GM18520 (cell line): ENCODE data around the gene MYL2.

Experiments used
- ATAC-seq: cut with Tn5 transposase; IDR thresholded peaks from one replicate; pipeline ENCODE4 v1.9.1; 2021; ENCODE audit not compliant: unreplicated experiment

Gene MYL2

DNA sequence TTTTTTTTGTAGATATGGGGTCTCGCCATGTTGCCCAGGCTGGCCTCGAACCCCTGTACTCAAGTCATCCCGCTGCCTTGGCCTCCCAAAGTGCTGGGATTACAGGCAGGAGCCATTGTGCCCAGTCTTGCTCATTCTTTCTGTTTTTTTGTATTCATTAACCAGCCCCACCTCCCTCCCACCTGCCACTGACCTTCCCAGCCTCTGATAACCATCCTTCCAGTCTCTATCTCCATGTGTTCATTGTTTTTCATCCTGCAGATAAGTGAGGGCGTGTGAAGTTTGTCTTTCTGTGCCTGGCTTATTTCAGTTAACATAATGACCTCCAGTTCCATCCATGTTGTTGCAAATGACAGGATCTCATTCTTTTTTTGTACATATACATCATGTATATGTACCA is 19.0 kb downstream of the MYL2 start:
- ATAC-seq: no peak

DNA sequence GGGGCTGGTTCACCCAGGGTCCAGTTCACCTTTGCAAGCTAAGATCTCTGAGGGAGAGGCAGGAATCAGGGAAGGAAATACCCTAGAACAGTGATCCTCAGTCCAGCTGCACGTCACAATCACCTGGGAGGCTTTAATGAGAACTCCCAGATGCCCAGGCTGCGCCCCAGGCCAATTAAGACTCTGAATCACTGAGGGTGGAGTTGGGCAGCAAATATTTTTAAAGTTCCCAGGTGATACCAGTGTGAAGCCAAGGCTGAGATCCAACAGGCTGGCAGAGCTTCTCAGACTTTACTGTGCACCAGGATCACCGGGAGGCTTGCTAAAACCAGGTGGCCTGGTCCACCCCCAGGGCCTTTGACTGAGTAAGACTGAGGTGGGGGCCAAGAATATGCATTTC is 23.8 kb downstream of the MYL2 start:
- no peak for ATAC-seq

DNA sequence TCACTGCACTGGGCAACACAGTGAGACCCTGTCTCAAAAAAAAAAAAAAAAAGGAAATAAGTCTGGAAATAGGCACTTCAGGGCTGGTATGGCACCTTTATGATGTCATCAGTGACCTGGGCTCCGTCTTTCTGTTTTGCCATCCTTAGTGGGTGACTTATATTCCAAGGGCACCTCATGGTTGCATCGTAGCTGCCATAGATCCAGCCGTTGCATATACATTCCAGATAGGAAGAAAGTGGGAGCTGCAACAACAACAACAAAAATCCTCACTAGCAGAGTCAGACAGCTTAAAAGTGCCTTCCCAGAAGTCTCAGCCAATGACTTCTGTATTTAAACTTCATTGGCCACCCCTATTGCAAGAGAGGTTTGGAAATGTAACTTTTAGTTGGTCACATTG is 26.4 kb downstream of the MYL2 start:
- ATAC-seq: no peak

DNA sequence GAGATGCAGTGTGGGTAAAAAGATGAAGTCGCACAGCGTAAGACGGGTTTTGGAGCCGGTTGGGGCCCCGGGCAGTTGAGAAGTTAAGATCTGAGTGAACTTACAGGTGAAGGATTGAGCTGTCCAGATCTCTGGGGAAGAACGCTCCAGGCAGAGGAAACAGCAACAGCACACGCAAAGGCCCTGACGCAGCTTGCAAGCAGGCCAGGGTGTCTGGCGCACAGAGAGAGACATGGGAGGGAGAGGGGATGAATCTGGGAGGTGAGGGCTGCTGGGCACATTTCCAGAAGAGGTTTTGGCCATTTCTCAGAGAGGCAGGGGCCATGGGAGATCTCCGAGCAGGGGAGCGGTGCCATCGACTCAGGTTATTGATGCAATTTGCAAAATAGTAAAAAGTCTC is 31.0 kb downstream of the MYL2 start:
- ATAC-seq: no peak

DNA sequence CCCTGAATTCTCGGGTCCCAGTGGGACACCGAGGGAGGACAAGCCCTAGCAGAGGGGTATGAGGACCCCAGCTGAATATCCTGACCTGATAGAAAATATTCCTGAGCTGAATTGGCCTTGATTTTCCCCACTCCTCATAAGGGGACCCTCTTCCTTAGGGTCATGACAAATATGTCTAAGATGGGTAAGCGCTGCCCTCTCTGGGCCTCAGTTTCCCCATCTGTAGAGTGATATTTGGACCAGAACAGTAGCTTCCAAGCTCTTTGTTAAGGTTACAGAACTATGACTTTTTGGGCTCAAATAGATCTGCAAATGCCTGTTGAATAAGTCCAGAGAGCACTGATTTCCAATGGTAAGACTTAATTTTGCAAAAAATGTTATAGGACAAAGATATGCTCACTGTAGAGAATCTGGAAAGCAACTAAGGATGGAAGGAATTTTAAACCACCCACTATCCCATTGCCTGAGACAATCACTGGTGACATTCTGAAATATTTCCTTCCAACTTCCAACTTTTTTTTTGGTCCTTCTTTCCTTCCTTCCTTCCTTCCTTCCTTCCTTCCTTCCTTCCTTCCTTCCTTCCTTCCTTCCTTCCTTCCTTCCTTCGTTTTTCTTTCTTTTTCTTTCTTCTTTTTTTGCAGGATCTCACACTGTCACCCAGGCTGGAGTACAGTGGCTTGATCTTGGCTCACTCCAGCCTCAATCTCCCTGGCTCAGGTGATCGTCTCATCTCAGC is 32.0 kb downstream of the MYL2 start:
- no peak for ATAC-seq

DNA sequence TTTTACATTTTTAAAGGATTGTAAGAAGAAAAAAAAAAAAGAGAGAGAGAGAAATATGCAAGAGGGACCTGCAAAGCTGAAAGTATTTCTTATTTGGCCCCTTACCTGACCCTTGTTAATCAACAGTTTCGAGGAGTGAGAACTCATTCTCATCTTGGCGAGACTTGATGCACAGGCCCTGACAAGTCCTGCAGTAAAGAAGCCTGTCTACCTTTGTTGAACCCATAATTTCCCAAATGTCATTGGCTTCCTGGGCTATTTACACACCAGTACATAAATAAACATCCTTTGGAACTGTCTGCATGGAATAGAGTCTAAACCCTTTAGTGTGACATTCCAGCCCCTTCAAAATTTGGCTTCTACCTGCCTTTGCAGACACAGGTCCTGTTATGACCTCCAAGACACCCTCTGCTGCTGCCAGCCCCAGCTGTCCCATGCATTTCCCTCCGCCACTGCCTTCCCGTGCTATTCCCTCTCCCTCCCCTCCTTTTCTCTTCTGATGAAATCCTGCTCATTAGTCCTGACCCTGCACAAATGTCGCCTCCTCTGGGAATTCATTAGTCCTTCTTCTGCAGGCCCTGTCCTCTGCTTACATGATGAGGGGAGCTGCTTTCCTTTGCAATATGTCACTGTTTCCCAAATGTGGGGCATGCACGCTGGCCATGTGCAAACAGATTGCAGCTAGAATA is 35.1 kb downstream of the MYL2 start:
- no peak for ATAC-seq

DNA sequence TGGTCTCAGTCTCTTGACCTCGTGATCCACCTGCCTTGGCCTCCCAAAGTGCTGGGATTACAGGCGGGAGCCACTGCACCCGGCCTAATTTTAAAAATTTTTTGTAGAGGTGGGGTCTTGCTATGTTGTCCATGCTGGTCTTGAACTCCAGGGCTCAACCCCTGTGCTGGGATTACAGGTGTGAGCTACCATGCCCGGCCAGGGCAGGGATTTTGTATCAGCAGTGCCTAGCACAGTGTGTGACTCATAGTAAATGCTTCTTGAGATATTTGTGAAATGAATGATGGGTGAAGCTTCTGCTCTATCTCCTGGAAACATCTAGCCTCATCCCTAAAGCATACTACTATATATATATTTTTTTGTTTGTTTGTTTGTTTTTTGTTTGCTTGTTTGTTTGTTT is 37.1 kb downstream of the MYL2 start:
- ATAC-seq: no peak

DNA sequence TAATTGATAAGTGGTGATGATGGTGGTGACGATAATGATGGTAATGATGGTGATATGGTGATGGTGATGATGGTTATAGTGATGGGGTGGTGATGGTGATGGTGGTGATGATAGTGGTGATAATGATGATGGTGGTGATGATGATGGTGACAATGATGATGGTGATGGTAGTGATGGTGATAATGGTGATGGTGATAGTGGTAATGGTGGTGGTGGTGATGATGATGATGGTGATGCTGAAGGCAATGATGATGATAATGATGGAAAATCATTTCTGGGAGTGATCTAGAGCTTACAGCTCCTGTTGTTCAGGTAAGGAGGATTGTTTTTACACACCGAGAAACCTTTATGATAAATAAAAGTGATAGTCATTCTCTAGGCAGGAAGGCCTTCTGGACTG is 39.7 kb downstream of the MYL2 start:
- no peak for ATAC-seq

DNA sequence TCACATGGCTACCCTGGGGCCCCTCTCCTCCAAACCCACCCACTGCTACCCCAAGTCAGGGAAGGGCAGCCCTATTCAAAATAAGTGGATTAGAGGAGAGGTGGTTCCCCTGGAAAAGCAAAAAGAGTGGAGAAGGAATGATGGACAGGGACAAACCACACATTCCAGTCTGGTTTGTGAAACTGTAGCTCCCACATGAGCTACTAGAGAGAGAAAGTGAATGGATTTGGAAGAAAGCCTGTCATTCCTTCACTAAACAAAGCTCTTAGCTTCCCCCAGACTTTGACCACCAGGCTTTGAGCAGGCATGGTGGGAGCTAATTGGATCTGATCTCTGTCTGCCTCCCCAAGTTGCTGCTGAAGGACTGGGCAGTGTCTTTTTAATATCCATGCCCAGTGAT is 45.6 kb downstream of the MYL2 start:
- no peak for ATAC-seq

DNA sequence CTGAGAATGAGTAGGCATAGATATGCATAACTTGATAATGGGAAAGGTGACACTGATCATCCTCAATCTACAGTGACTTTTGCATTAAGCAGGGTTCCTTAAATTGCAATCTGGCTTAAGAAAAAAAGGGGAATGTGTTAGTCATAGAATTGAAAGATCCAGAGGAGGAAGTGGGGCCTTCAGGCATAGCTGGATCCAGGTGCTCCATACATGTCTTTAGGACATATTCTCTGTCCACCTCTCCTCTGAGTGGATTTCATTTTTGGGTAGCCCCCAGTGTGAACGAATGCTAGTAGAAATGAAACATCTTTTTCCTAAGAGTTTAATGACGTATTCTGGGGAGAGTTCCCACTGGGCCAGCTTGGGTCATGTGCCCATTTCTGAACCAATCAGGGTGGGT is 46.0 kb downstream of the MYL2 start:
- no peak for ATAC-seq

DNA sequence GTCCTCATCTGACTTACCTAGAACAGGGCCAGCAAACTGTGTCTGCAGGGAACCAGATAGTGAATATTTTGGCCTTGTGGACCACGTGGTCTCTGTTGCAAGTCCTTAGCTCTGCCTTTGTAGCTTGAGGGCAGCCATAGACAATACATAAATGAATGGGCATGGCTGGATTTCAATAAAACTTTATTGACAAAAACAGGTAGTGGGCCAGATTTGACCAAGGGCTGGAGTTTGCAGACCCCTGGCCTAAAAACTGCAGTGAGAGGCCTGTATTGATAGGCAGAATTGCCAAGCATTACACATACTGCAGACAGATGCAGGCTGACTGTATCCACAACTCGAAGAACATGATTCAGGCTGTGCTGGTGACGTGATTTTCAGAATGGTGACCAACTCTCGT is 48.3 kb downstream of the MYL2 start:
- no peak for ATAC-seq

DNA sequence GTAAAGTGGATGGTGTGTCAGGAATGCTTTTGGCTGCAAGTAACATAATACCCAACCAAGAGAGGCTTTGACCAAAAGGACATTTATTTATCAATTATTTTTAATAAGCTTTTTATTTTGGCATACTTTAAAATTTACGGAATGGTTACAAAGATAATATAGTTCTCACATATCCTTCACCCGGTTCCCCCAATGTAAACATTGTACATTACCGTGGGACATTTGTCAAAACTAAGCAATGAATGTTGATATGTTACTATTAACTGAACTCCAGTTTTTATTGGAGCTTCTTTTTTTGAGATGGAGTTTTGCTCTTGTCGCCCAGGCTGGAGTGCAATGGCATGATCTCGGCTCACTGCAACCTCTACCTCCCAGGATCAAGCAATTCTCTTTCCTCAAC is 50.6 kb downstream of the MYL2 start:
- ATAC-seq: no peak

DNA sequence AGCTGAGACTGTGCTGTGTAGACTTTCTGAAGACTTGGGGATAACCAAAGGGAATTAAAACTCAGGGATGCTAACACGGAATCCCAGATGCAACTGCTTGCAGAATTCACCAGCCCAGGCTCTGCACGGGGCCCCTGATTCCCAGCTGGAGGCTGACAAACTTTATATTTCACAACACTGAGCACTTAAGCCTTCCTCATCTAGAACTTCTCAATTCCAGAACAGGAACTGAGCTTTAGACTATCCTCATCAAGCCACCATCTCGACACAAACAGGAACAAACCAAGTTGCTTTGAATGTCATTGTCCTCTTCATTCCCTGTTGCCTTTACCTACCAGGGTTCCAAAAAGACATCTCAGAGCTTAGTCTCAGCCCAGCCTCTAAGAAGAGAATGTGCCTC is 51.4 kb downstream of the MYL2 start:
- ATAC-seq: no peak

DNA sequence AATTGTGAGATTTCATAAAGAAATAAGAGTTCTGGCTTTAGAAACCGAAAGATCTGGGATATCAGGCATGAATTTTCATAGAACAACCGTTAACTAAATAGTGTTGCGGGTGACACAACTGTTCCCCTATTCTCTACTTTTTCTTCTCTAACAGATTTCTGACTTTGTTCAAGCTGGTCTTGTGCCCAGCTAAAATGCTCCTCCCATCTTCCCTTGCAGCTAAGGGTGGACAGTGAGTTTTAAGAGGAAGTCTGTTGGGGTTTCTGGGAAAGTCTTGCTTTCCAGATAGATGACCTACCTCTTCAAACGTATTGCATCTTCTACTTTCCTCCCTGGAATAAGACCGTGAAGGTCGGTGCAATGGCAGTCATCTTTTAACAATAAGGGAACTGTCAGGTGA is 54.9 kb downstream of the MYL2 start:
- ATAC-seq: no peak

DNA sequence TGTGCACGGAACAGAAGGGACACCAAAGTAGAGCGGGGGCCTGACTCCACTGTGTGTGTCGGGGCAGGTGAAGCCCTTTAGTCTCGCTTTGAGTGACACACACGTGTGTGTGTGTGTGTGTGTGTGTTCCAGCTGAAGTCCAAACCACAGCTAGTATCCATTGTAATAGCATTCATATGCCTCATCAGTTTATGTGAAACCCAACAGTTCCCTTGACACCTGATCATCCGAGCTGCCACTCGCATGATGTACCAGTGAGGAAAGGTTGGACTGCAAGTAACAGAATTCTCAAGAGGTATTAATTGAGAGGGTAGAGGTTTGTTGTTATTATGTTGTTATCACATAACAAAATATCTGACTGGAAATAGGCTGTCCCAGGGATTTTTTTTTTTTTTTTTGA is 57.2 kb downstream of the MYL2 start:
- no peak for ATAC-seq

DNA sequence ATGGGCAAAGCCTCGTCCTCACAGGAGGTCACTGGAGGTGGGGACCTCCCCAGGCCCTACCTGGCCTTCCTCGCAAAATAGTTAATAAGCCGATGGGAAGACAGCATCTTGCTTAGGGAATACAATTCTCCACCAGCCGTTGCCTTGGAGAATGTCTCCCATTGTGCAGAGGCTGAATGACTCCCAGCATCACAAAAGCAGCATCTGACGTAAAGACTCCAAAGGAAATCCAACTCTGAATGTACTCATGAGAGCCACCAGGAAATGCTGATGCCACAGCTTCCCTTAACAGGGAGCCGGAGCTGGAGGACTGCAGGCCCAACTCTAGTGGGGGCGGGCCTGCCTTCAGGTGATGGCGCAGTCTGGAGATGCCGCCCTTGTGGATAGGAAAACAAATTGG is 58.0 kb downstream of the MYL2 start:
- no peak for ATAC-seq

DNA sequence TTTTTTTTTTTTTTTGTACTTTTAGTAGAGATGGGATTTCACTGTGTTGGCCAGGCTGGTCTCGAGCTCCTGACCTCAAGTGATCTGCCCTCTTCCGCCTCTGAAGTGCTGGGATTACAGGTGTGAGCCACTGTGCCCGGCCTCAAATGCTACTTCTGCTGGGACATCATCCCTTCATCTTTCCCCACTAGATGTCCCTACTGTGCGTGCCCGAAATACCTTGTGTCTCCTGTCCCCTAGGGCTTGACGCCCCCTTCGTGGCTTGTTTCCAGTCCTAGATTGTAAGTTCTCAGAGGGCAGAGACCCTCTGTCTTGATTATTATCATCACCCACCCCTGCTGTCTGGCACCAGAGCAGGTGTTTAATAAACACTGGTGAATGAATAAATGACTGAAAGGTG is 58.6 kb downstream of the MYL2 start:
- ATAC-seq: no peak
